ENCODE measurements around the gene ATG4B.
"Not testable (repeated sequence)": the region's sequence is repeated elsewhere in the genome, so short reads cannot be mapped to it uniquely, and the experiment has no call there.

ATG4B gene

DNA sequence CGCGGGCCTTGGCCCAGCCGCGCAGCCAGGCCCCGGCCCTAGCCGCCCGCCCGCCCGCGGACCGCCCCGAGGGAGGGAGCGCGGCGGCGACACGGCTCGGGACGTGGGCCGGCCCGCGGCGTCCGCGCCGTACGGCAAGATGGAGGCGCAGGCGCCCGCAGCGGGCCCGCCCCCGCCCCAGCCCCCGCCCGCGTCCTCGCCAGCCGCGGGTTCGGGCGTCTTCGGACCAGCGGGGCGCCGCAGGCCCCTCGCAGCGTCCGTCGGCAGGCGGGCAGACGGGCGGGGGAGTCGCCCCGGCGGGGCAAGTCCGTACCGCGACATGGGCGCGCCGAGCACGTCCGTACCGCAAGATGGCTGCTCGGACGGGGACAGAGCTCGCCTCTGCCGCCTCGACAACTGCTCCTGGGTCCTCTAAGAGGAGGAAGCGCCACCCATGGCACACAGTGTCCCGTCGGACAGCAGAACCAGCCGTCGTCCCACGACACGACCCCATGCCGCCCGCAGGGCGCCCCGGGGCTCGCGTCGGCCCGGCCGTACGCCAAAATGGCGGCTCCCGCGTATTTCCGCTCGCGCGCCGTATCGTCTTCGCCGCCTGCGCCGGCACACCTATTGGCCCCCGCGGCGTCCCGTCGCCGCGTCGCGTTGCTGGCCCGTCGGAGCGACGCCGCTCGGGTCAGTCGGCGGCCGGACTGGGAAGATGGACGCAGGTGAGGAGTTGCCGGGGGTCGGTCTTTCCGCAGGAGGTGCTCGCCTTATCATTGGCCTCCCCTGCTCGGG is at the start of gene ATG4B, which contains the start of gene THAP4:
ATG4B (plus strand) TSS at position 676 of the 777 bp plus-strand sequence; CDS start at position 698, 22 bp downstream.
THAP4 (minus strand) TSS at position 141 of the 777 bp plus-strand sequence. CDS start 141 bp downstream, outside the sequence.
- peak; percentile 71 for DNase-seq (ENCODE audit: low read depth in 2 of 2)

DNA sequence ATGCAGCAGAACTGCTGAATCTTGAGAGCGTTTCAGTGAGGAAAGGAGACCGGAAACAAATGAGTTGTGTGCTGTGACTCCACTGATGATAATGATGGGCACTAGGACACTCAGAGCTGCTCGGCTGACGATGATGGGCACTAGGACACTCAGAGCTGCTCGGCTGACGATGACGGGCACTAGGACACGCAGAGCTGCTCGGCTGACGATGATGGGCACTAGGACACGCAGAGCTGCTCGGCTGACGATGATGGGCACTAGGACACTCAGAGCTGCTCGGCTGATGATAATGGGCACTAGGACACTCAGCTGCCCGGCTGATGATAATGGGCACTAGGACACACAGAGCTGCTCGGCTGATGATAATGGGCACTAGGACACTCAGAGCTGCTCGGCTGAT is 47.6 kb upstream of the ATG4B start:
- not testable (repeated sequence) for DNase-seq (ENCODE audit: low read depth in 2 of 2)

DNA sequence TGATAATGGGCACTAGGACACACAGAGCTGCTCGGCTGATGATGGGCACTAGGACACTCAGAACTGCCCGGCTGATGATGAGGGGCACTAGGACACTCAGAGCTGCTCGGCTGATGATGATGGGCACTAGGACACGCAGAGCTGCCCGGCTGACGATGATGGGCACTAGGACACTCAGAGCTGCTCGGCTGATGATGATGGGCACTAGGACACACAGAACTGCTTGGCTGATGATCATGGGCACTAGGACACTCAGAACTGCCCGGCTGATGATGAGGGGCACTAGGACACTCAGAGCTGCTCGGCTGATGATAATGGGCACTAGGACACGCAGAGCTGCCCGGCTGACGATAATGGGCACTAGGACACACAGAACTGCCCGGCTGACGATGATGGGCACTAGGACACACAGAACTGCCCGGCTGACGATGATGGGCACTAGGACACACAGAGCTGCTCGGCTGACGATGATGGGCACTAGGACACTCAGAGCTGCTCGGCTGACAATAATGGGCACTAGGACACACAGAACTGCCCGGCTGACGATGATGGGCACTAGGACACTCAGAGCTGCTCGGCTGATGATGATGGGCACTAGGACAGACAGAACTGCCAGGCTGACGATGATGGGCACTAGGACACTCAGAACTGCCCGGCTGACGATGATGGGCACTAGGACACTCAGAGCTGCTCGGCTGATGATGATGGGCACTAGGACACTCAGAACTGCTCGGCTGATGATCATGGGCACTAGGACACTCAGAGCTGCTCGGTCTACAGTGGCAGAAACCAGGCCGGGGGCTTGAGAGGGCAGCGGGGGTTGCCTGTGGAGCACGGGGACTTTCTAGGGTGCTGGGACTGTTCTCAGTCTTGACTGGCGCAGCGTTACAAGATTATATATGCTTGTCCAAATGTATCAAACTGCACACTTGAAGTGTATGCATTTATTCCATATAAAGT is 46.7 kb upstream of the ATG4B start:
- not testable (repeated sequence) for DNase-seq (ENCODE audit: low read depth in 2 of 2)

DNA sequence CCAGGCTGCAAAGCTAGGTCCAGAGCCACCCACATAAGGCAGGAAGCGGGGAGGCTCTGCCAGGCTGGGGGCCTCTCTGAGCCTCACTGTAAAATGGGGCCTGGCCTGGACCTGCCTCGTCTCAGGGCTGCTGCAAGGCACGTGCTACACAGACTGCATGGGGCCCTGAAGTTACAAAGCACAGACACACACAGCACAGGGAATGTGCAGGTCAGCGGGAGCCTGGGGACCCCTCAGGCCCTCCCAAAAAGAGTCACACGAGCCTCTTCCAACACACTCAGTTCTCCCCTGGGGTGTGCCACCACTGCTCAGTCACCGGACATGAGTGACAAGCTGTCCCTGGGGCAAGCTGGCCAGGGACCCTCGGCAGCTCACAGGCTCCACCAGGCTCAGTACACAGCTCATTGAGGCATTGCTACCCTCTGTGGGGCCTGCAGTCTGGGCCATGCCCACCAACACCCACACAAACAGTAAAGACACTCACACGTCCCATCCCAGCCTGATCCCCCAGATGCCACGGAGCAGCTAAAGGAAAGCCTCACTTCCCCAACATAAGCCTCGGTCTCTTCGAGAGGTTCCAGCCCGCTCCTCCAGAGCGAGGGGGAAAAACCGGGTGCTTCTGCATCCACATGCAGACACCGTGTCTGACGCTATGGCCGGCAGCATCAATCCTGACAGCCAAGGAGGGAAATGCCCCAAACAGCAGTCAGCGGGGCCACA is 45.2 kb upstream of the ATG4B start:
- DNase-seq (ENCODE audit: low read depth in 2 of 2), result no peak

DNA sequence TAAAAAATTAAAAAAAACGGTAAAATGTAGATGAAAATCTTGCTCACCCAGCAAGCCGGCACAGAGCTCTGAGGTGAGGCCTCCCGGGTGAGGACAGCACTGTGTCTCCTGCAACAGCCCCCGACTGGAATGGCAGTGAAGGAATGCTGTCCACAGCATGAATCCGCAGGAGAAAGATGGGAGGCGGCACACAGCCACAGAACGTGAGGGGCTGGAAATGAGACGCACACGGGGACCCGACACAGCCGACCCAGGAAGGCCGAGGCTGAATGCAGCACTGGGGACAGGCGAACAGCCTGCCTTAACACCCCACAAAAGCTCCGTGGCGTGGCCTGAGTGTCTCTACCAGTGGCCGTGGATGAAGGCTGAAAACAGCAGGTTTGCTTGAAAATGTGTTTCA is 44.2 kb upstream of the ATG4B start:
- no peak for DNase-seq (ENCODE audit: low read depth in 2 of 2)

DNA sequence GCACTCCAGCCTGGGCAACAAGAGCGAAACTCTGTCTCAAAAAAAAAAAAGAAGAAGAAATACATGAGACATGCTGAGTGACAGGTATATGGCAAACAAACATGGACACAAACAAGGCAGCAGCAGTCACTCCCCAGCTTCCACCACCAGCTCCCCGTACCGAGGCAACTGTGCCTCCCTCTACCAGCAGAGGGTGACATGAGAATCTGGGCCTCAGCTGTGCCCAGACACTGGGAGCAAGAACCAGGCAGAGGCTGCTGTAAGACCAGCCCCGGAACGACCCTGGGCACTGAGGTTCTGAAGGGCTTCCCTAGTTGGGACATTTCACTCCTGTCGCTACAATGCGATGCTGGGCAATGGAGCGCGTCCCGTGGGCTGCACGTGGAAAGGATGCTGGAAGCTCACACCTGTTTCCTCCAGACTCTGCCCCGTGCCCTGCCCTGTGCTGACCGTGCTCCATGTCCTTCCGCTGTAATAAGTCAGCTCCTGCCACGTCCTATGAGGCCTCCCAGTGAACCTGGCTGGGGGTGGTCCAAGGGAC is 41.8 kb upstream of the ATG4B start:
- DNase-seq (ENCODE audit: low read depth in 2 of 2), result no peak

DNA sequence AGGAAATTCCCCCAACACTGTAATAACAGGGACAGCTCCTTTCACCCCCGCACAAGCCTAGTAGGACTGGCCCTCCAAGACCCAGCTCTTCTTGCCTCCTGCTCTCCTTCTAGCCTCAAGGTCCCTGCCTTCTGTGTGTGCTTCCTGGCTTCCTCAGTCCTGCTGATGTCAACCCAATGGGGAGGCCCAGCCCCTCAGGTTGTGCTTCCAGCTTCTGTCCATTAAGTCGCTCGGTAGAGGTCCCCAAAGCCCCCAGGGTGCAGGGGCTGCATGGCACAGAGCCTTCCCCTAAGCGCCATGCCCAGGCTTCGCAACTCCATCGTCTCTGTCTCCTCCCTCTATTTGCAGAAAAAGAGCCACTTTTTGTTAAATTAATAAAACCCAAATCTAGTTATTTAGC is 39.9 kb upstream of the ATG4B start:
- DNase-seq (ENCODE audit: low read depth in 2 of 2), result no peak

DNA sequence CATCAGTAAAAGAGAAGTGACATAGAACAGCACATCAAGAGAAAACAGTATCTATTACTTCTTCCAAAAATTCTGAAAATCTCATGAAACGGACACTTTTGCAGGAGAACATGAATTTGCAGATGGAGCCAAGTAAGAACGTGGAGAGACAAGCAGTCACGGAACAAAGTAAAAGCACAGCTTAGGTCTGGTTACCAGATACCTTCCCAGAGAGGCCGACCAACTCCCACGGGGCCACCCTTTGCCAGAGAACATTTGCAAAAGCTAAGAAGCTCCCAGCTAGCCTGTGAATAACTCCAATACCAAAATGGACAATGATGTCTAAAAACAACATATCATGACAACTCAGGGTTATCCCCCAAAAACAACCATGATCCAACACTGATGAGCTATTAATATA is 39.4 kb upstream of the ATG4B start:
- DNase-seq (ENCODE audit: low read depth in 2 of 2), result no peak

DNA sequence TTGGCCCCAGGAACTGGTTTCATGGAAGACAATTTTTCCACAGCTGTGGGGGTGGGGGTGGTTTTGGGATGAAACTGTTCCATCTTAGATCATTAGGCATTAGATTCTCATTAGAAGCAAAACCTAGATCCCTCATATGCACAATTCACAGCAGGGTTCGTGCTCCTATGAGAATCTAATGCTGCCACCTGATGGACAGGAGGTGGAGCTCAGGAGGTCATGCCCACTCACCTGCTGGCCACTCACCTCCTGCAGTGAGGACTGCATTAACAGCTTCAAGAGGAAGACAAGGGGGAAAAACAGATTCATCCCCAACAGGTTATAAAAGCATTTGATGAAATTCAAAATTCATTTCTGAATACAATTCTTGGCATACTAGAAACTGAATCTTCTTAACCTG is 39.0 kb upstream of the ATG4B start:
- no peak for DNase-seq (ENCODE audit: low read depth in 2 of 2)

DNA sequence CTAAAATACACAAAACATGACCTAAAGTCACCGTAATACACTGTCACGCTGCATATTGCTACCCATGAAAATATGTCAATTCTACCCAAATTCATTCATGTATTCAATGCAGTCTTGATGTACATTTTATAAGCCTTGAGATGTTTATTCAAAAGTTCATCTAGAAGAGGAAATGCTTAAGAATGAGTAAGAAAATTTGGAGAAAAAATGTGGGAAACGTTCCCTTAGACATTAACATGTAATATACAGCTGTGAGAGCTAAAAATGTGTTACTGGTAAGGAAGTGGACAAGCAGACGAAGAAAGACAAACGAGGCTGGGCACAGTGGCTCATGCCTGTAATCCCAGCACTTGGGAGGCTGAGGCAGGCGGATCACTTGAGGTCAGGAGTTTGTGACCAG is 37.9 kb upstream of the ATG4B start:
- no peak for DNase-seq (ENCODE audit: low read depth in 2 of 2)

DNA sequence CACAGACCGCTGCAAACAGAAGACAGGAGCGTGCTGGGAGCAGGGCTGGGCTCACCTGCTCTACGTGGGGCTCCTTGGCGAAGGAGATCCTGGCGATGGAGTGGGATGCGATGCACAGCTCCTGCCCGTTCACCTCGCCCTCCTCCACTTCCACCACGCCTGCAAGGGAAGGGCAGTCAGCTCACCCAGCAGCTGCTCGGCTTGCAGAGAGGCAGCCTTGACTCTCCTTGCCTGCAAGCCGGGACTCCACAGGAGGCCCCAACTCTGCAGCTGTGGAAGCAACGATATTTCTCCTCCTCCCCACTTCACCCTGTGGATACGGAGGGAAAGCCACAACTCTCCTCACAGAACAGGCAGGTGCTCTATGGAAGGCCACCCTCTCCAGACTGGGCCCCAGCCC is 35.7 kb upstream of the ATG4B start:
- no peak for DNase-seq (ENCODE audit: low read depth in 2 of 2)

DNA sequence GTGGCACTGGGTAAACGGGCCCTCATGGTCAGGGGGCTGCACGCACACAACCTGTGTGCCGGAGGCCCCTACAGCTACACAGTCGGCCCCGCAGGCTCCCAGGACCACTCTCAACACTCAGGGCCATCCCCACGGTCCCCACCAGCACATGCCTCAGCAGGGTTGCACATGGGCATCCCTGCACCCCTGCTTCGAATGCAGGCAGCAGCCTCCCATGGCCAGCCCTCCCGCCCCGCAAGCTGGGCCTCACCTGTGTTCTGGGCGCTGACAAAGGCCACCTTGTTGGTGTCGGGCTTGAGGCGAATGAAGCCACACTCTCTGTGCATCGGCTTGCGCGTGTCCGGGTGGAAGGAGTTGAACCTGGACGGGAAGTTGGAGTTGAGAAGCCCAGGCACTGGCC is 34.8 kb upstream of the ATG4B start:
- DNase-seq (ENCODE audit: low read depth in 2 of 2), result no peak

DNA sequence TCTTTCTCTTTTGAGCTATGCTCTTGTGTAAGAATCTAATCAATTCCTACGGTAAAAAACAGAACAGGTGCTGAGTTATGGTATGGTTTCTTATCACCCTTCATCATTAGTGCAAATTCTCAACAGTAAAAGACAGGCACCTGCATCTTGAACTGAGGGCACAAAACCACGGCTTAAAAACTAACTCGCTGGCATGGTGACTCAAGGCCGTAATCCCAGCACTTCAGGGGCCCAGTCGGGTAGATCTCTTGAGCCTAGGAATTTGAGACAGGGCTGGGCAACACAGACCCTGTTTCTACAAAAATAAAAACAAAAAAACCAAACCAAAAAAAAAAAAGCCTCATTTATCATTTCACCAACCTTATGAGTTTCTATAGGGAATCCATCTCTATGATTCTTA is 33.8 kb upstream of the ATG4B start:
- no peak for DNase-seq (ENCODE audit: low read depth in 2 of 2)

DNA sequence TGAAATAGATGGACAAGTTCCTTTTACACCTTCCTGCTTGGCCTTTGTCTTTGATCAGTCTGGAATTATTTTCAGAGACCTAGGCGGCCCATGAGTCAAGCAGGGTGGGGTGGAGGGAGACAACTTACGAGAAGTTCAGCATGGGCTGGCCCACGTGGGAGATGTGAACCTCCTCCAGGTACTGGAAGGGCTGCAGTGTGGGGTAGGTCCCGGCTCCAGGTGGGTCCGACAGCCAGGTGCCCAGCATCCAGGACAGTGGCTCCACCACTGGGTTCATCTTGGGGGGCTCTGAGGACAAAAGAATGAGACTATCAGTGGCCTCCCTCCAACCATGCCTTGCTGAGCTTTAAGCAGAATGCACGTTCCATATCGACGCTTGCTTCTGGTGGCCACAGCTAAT is 31.3 kb upstream of the ATG4B start:
- DNase-seq (ENCODE audit: low read depth in 2 of 2), result no peak

DNA sequence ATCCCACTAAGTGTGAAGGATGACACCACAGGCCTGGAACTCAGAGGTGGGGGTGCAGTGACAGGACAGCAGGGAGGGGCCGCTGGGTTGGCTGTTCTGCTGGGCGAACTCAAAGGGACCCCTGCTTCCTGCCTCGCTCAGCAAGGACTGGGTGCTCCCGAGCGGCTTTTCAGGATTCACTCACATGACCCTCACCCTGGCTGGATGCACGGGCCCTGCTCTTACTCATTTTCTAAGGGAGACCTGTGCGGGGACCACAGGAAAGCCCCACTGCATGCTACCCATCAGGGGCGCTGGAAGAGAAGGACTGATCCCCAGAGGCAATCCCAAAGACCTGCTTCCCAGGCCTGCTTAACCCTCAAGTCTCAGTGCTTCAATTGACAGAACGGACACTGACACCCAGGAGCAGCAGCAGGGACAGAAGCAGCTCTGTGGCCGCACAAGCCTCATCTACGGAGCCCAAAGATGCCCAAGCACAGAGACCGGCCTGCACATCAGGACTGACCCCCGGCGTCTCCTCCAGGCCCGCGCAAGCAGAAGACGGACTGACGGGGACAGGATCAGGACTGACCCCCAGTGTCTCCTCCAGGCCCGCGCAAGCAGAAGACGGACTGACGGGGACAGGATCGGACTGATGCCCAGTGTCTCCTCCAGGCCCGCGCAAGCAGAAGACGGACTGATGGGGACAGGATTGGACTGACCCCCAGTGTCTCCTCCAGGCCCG is 30.2 kb upstream of the ATG4B start:
- no peak for DNase-seq (ENCODE audit: low read depth in 2 of 2)

DNA sequence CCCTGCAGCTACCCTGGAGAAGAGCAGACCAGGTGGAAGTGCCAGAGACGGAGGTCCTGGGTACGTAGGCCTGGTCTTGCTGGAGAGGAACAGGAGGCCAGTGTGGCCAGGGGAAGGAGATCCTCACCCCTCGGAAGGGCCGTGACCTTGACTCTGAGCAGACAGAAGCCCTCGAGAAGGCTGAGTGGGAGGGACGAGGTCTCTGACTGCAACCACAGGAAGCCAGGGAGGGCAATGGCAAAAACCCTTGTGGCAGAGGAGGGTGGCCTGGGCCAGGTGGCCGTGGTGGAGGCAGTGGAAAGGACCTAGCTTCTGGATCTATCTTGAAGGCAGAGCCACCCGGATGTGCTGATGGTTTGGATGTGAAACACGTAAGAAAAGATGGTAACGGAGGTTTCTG is 28.6 kb upstream of the ATG4B start:
- no peak for DNase-seq (ENCODE audit: low read depth in 2 of 2)

DNA sequence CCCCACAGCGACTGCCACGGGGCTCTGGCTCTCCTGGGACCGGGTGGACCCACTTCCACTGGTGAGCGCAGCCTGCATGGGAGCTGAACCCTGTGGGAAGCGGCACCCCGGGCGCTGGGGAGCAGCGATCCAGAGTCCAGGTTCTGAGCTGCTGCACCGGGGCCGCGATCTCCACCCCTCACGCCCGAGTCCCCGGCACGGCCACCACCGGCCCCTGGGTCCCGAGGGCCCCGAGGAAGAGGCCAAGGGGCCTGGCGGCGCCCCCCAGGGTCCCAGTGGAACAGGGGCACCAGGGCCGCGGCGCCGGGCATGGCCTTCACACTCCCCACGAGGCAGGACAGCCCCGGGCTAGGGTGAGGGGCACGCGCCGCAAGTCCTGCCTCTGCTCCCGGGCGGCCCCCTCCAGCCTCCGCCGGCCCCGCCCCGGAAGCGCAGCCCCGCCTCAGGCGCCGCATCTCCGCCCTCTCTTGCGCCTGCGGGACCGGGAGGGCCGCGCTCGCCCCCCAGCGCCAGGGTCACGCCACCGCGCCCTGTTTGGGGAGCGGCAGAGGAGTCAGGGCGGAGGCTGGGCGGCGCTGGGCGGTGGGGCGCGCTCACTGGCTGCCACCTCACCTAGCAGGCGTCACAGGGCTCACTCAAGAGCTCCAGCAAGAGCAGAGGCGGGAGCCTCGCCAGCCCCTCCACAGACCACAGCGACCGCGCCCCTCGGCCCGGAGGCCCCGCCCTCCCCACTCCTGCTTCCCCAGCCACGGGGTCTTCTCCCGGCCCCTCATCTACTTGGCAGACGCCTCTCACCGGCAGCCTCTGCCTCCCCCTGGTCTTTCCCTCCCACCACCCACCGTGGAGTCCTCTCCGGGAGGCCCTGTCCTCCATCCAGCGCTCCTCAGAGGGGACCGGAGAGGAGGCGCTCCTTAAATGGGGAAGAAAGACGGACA is 27.4 kb upstream of the ATG4B start:
- peak; percentile 88 to 89 for DNase-seq (ENCODE audit: low read depth in 2 of 2)

DNA sequence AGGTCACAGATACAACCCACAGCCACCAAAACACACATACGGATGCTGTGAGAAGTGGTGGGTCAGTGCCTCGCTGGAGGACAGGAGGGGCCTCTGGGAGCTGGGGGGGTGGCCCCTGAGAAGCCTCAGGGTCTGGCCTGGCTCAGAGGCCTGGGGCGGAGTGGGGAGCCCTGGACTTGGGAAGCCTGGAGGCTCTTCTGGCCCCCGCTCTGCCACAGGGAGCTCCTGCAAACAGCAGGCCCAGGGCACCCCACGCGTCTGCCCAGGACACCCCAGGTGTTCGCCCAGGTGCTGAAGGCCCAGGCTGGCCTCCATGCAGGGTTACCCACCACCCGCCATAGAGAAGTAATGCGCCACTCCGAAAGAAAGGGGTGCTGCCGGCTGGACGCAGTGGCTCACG is 26.4 kb upstream of the ATG4B start:
- no peak for DNase-seq (ENCODE audit: low read depth in 2 of 2)

DNA sequence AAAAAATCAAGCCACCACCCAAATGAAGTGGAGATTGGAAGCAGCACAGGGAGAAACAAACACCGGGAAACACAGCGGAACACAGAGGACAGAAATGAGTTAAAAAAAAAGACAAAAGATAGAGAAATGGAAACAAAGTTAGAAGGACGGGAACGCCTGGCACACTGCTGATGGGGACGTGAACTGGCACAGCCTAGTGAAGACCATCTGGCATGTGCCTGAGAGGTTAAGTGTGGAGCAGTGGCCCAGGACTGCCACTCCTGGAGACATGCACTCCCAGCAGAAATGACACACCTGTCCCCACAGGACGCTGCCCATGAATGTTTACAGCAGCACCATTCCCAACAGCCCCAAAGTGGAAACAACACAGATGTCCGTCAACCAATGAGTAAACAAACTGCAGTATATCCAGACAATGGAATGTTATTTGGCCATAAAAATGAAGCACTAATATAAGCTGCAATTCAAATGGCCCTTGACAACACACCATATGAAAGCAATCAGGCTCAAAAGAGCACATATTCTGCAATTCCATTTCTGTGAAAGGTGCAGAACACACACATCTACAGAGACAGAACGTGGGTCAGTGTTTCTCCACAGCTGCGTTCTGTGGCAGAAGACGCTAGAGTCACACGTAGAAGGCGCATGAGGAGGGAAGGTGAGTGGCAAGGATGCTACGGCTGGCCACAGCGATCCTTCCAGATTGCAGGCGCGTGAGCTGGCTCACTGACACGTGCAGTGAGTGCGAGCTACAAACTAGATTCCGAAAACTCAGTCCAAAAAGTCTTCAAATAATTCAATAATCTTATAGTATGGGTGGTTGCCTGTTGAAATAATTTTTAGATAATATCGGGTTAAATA is 25.1 kb upstream of the ATG4B start:
- DNase-seq (ENCODE audit: low read depth in 2 of 2), result no peak

All from stimulated activated CD4-positive, alpha-beta T cell treated with anti-CD3 and anti-CD28 coated beads, Interleukin-4, amount 100 ng/mL, for 48 hours (primary cell).